Ovary (tissue), 9 donors: ENCODE measurements around the gene ZNF19. TPM values are rescaled to one million over a fixed set of nuclear protein-coding genes. Genes with fewer than 3 reads are reported as not detected.

Source experiments
- DNase-seq, 5 donors: peaks; one replicate each; pipeline ENCODE4 v3.0.0-alpha.2; 2019 to 2020
- H3K27ac ChIP-seq, 2 donors: fragments of 200-600 bp; one replicate each; pipeline versions ENCODE4 v1.5.1 to v1.8.0; 2019 to 2022
- H3K27me3 ChIP-seq: fragments of 200-600 bp; one replicate; pipeline ENCODE4 v1.8.0; 2022
- H3K36me3 ChIP-seq: fragments of 200-600 bp; sonication (generic); one replicate; pipeline ENCODE4 v1.5.1; 2019
- H3K4me1 ChIP-seq: one replicate; pipeline ENCODE4 v1.8.1; 2013; ENCODE audit warnings: mild to moderate bottlenecking, moderate library complexity; ENCODE audit not compliant: insufficient read depth
- H3K4me3 ChIP-seq: fragments of 200-600 bp; sonication (generic); one replicate; pipeline ENCODE4 v1.5.1; 2017
- H3K9me3 ChIP-seq, 2 donors: fragments of 200-600 bp in 1 of 2; sonication (generic) in 1 of 2; one replicate each; pipeline versions ENCODE4 v1.5.1 to v1.8.1; 2013 to 2019; ENCODE audit warnings: mild to moderate bottlenecking in 1 of 2, moderate library complexity in 1 of 2
- CTCF ChIP-seq, 3 donors: fragments of 450-650 bp in 2 of 3; fragments of 200-600 bp in 1 of 3; IDR thresholded peaks; one replicate each; pipeline versions ENCODE4 v1.5.1 to v1.8.0; 2016 to 2022; ENCODE audit warnings: antibody characterized with exemption in 3 of 3, mild to moderate bottlenecking in 1 of 3
- EP300 ChIP-seq: sonication (generic); formaldehyde crosslinking; IDR thresholded peaks from one replicate; pipeline ENCODE4 v1.6.1; 2017; ENCODE audit warnings: antibody characterized with exemption
- POLR2A ChIP-seq: fragments of 450-650 bp; IDR thresholded peaks from one replicate; pipeline ENCODE4 v1.6.1; 2017; ENCODE audit warnings: antibody characterized with exemption, mild to moderate bottlenecking, moderate library complexity
- WGBS, 3 donors: extraction: QIAGEN DNeasy Blood & Tissue Kit in 1 of 3; methylation state at CpG; one replicate each; pipeline versions ENCODE4 v1.1.5 to v1.1.7; 2013 to 2017; 5-methylcytosine and 5-hydroxymethylcytosine counted together
- intact Hi-C, 4 donors: fragments of 100-400 bp; cut with DNase I; formaldehyde crosslinking; loops; one replicate each; pipeline versions ENCODE4 v1.11.0 to v1.15.1; 2022 to 2023
- polyA plus RNA-seq, 2 donors: library from polyadenylated mRNA; stranded (reverse); fragments of 200-250 nt in 1 of 2; fragments of 350-450 nt in 1 of 2; fragmentation: Illumina TruSeq in 1 of 2; extraction: RNeasy Lipid Tissue Mini Kit (QIAGEN cat#74804) in 1 of 2; gene quantifications; one replicate each; pipeline ENCODE4 v1.2.3, GENCODE V29; 2013 to 2014
- total RNA-seq, 7 donors: library from RNA; depleted of rRNA in 2 of 7; stranded (reverse); fragments of >200 nt in 2 of 7; fragmentation: NEBNext Ultra II Directional in 3 of 7; extraction: Animal tissue kit (Norgen Biotek cat#: 25700) in 3 of 7; gene quantifications; one replicate each; pipeline versions ENCODE4 v1.1.0 to v1.2.4, GENCODE V29; 2016 to 2023
- donor health status: DM: no; HTN: no; CAD: no; lungs with moderate emphysema.
- donor health status: DM: no; HTN: no; CAD: no.
- donor health status: Bipolar disorder and iron deficiency.
- donor health status: DM: yes; HTN: yes; CAD: no.
- donor health status: DM: no; HTN: no; CAD: no.
- donor health status: DM: yes; HTN: yes; CAD: no.

The ZNF19 gene
- total and polyA plus RNA-seq, 9 donors: 3.7 to 9.9 (median 6.0) TPM

- no peak for DNase-seq
- TF ChIP-seq EP300 (no peak), POLR2A (no peak), CTCF (IDR thresholded peaks at IDR 0.05) (no peak)
- Histone ChIP-seq H3K27me3 (no peaks in the 10 kb centered on the region), H3K9me3 (no peaks in the 10 kb centered on the region), H3K4me3 (no peak overlapping the region), H3K27ac (no peak overlapping the region), H3K36me3 (no peaks in the 10 kb centered on the region), H3K4me1 (no peaks in the 10 kb centered on the region)
- intact Hi-C loops: no loop called here
- 72 to 75% (median 72%) methylated on average over 3 of the region's 3 CpGs for WGBS, 3 donors
Observed at GRCh38 chr16:71520550-71520949, 31.4 kb upstream of the ZNF19 start.

- Histone ChIP-seq H3K36me3 (no peaks in the 10 kb centered on the region), H3K4me1 (no peaks in the 10 kb centered on the region), H3K9me3 (no peaks in the 10 kb centered on the region), H3K27ac (no peak overlapping the region), H3K27me3 (no peaks in the 10 kb centered on the region), H3K4me3 (no peak overlapping the region)
- intact Hi-C loops: no loop called here
- WGBS, 3 donors: 75 to 84% (median 83%) methylated on average over 3 of the region's 3 CpGs
- DNase-seq: no peak
- TF ChIP-seq EP300: no peak
- no peak for TF ChIP-seq CTCF (IDR thresholded peaks at IDR 0.05)
- no peak for TF ChIP-seq POLR2A
Observed at GRCh38 chr16:71515026-71515425, 25.9 kb upstream of the ZNF19 start.

- DNase-seq: no peak
- intact Hi-C loops: no loop called here
- H3K4me1 ChIP-seq: no peaks in the 10 kb centered on the region
- TF ChIP-seq POLR2A: no peak
- no peak for TF ChIP-seq CTCF (IDR thresholded peaks at IDR 0.05)
- no peak for TF ChIP-seq EP300
- 68 to 84% (median 73%) methylated on average over 7 of the region's 7 CpGs for WGBS, 3 donors
- H3K9me3 ChIP-seq: no peaks in the 10 kb centered on the region
- no peak overlapping the region for H3K27ac ChIP-seq
- no peak overlapping the region for H3K4me3 ChIP-seq
- H3K27me3 ChIP-seq: no peaks in the 10 kb centered on the region
- H3K36me3 ChIP-seq: no peaks in the 10 kb centered on the region
Observed at GRCh38 chr16:71514476-71514875, 25.4 kb upstream of the ZNF19 start.

GRCh38 chr16:71513302-71513701 is 24.2 kb upstream of the ZNF19 start:
- Histone ChIP-seq H3K27ac (no peak overlapping the region), H3K27me3 (no peaks in the 10 kb centered on the region), H3K4me3 (no peak overlapping the region), H3K9me3 (no peaks in the 10 kb centered on the region), H3K4me1 (no peaks in the 10 kb centered on the region), H3K36me3 (no peaks in the 10 kb centered on the region)
- intact Hi-C loops: no loop called here
- WGBS, 3 donors: 0 to 94% (median 70%) methylated on average over 1 of the region's 1 CpG
- no peak for DNase-seq
- TF ChIP-seq EP300 (no peak), CTCF (IDR thresholded peaks at IDR 0.05) (no peak), POLR2A (no peak)

- Histone ChIP-seq H3K27me3 (no peaks in the 10 kb centered on the region), H3K4me3 (no peak overlapping the region), H3K9me3 (no peaks in the 10 kb centered on the region), H3K36me3 (no peaks in the 10 kb centered on the region), H3K4me1 (no peaks in the 10 kb centered on the region), H3K27ac (no peak overlapping the region)
- 48 to 54% (median 54%) methylated on average over 1 of the region's 1 CpG for WGBS, 3 donors
- TF ChIP-seq EP300: no peak
- TF ChIP-seq CTCF (IDR thresholded peaks at IDR 0.05): no peak
- no peak for TF ChIP-seq POLR2A
- intact Hi-C loops: no loop called here
- DNase-seq: no peak
Observed at GRCh38 chr16:71507061-71507460, 17.9 kb upstream of the ZNF19 start.
